Stimulated activated naive B cell treated with anti-CD40 and anti-IgM and Interleukin-4, amounts not matched to agents 10 μg/mL and 1 μg/mL and 100 μg/mL, for 72 hours (primary cell): ENCODE data around the gene MED8.

Source experiments
- ATAC-seq, 2 donors: fragments of 150-1000 bp; cut with Tn5 transposase; replicated peaks; 2 replicates each; pipeline ENCODE4 v1.10.0; 2021; ENCODE audit warnings: moderate library complexity in 1 of 2
- DNase-seq: peaks from one replicate; pipeline ENCODE4 v3.0.0; 2021
- H3K27ac Mint-ChIP-seq: one replicate; pipeline ENCODE4 v1.8.0; 2022; ENCODE audit warnings: mild to moderate bottlenecking, mixed read lengths
- H3K27me3 Mint-ChIP-seq, 2 donors: one replicate each; pipeline ENCODE4 v1.8.0; 2022; ENCODE audit warnings: mixed read lengths in 2 of 2
- H3K36me3 Mint-ChIP-seq, 2 donors: one replicate each; pipeline ENCODE4 v1.8.0; 2022; ENCODE audit warnings: mixed read lengths in 2 of 2, mild to moderate bottlenecking in 1 of 2
- H3K4me1 Mint-ChIP-seq, 2 donors: one replicate each; pipeline ENCODE4 v1.8.0; 2022; ENCODE audit warnings: mixed read lengths in 2 of 2, mild to moderate bottlenecking in 1 of 2
- H3K4me3 Mint-ChIP-seq, 2 donors: one replicate each; pipeline ENCODE4 v1.8.0; 2022; ENCODE audit warnings: mild to moderate bottlenecking in 2 of 2, mixed read lengths in 2 of 2, moderate library complexity in 1 of 2
- H3K9me3 Mint-ChIP-seq, 2 donors: one replicate each; pipeline ENCODE4 v1.8.0; 2022; ENCODE audit warnings: mixed read lengths in 2 of 2, mild to moderate bottlenecking in 1 of 2

Gene MED8

GRCh38 chr1:43366179-43366578 is 23.4 kb downstream of the MED8 start:
- Mint-ChIP-seq H3K36me3 (peaks cover 60 to 67% of the 10 kb centered on the region in 2 donors), H3K27ac (peak overlapping the region; percentile 63), H3K4me1 (peaks cover 33 to 50% of the 10 kb centered on the region in 2 donors), H3K9me3 (no peaks in the 10 kb centered on the region), H3K27me3 (no peaks in the 10 kb centered on the region), H3K4me3 (peak overlapping the region; percentile 86 to 100)
- DNase-seq (no peak), ATAC-seq (no peak)

- peaks cover 61 to 69% of the 10 kb centered on the region in 2 donors for H3K36me3 Mint-ChIP-seq
- H3K9me3 Mint-ChIP-seq: no peaks in the 10 kb centered on the region
- ATAC-seq (no peak), DNase-seq (no peak)
- peak overlapping the region; percentile 63 for H3K27ac Mint-ChIP-seq
- H3K27me3 Mint-ChIP-seq: no peaks in the 10 kb centered on the region
- H3K4me1 Mint-ChIP-seq: peaks cover 31 to 47% of the 10 kb centered on the region in 2 donors
- peak overlapping the region; percentile 86 to 100 for H3K4me3 Mint-ChIP-seq
These were observed 23.9 kb downstream of the MED8 start for GRCh38 chr1:43365678-43366077.

GRCh38 chr1:43363935-43364525 is 25.6 kb downstream of the MED8 start:
- DNase-seq: no peak
- Mint-ChIP-seq H3K9me3 (no peaks in the 10 kb centered on the region), H3K4me1 (peaks cover 38 to 54% of the 10 kb centered on the region in 2 donors), H3K27me3 (no peaks in the 10 kb centered on the region), H3K27ac (peak overlapping the region; percentile 10), H3K4me3 (no peak overlapping the region), H3K36me3 (peaks cover 60 to 75% of the 10 kb centered on the region in 2 donors)
- no peak for ATAC-seq

GRCh38 chr1:43363283-43363934 is 26.2 kb downstream of the MED8 start:
- no peaks in the 10 kb centered on the region for H3K27me3 Mint-ChIP-seq
- no peak for DNase-seq
- H3K9me3 Mint-ChIP-seq: no peaks in the 10 kb centered on the region
- peaks cover 57 to 72% of the 10 kb centered on the region in 2 donors for H3K36me3 Mint-ChIP-seq
- ATAC-seq: no peak
- peak overlapping the region; percentile 11 for H3K27ac Mint-ChIP-seq
- peaks cover 36 to 53% of the 10 kb centered on the region in 2 donors for H3K4me1 Mint-ChIP-seq
- H3K4me3 Mint-ChIP-seq: no peak overlapping the region

GRCh38 chr1:43360616-43361015 is 29.0 kb downstream of the MED8 start:
- no peak overlapping the region for H3K27ac Mint-ChIP-seq
- H3K9me3 Mint-ChIP-seq: no peaks in the 10 kb centered on the region
- H3K4me3 Mint-ChIP-seq: peak overlapping the region; percentile 50 to 61
- DNase-seq (no peak), ATAC-seq (no peak)
- H3K36me3 Mint-ChIP-seq: peaks cover 43 to 60% of the 10 kb centered on the region in 2 donors
- peaks cover 29 to 51% of the 10 kb centered on the region in 2 donors for H3K4me1 Mint-ChIP-seq
- H3K27me3 Mint-ChIP-seq: no peaks in the 10 kb centered on the region

- H3K36me3 Mint-ChIP-seq: peaks cover 35 to 52% of the 10 kb centered on the region in 2 donors
- DNase-seq: no peak
- no peak for ATAC-seq
- no peaks in the 10 kb centered on the region for H3K9me3 Mint-ChIP-seq
- H3K4me3 Mint-ChIP-seq: peak overlapping the region; percentile 90 to 92
- no peaks in the 10 kb centered on the region for H3K27me3 Mint-ChIP-seq
- peaks cover 24 to 42% of the 10 kb centered on the region in 2 donors for H3K4me1 Mint-ChIP-seq
- no peak overlapping the region for H3K27ac Mint-ChIP-seq
These were observed 29.9 kb downstream of the MED8 start for GRCh38 chr1:43359696-43360095.

- peak within 1 kb of the TSS; percentile 90 to 92 for H3K4me3 Mint-ChIP-seq
- DNase-seq: peak; percentile 100
- H3K36me3 Mint-ChIP-seq: peaks cover 31 to 48% of the 10 kb centered on the region in 2 donors
- no peaks in the 10 kb centered on the region for H3K27me3 Mint-ChIP-seq
- ATAC-seq: peak; percentile 97
- H3K4me1 Mint-ChIP-seq: peaks cover 19 to 37% of the 10 kb centered on the region in 2 donors
- peak within 1 kb of the TSS; percentile 96 for H3K27ac Mint-ChIP-seq
- H3K9me3 Mint-ChIP-seq: no peaks in the 10 kb centered on the region
These were observed 30.6 kb downstream of the MED8 start, which contains the start of gene CDC20 for GRCh38 chr1:43358746-43359693. Gene CDC20, plus strand, starts transcription at chr1:43358981. Its CDS starts 235 bp downstream, at chr1:43359216.

- ATAC-seq: peak; percentile 49 to 51
- peaks cover 24 to 41% of the 10 kb centered on the region in 2 donors for H3K36me3 Mint-ChIP-seq
- peak overlapping the region; percentile 90 to 92 for H3K4me3 Mint-ChIP-seq
- DNase-seq: peak; percentile 15
- H3K27me3 Mint-ChIP-seq: no peaks in the 10 kb centered on the region
- H3K4me1 Mint-ChIP-seq: peaks cover 16 to 31% of the 10 kb centered on the region in 2 donors
- H3K27ac Mint-ChIP-seq: peak overlapping the region; percentile 96
- H3K9me3 Mint-ChIP-seq: no peaks in the 10 kb centered on the region
These were observed 31.4 kb downstream of the MED8 start for GRCh38 chr1:43358121-43358745.

- Mint-ChIP-seq H3K36me3 (peaks cover 18 to 33% of the 10 kb centered on the region in 2 donors), H3K9me3 (no peaks in the 10 kb centered on the region), H3K4me1 (peaks cover 18 to 31% of the 10 kb centered on the region in 2 donors), H3K27me3 (no peaks in the 10 kb centered on the region), H3K4me3 (no peak overlapping the region), H3K27ac (no peak overlapping the region)
- ATAC-seq: no peak
- no peak for DNase-seq
These were observed 32.3 kb downstream of the MED8 start for GRCh38 chr1:43357251-43357650.

- Mint-ChIP-seq H3K27me3 (no peaks in the 10 kb centered on the region), H3K4me1 (peaks cover 14 to 28% of the 10 kb centered on the region in 2 donors), H3K9me3 (no peaks in the 10 kb centered on the region), H3K27ac (no peak overlapping the region), H3K4me3 (no peak overlapping the region), H3K36me3 (peaks cover 4 to 11% of the 10 kb centered on the region in 2 donors)
- ATAC-seq (no peak), DNase-seq (no peak)
These were observed 34.7 kb downstream of the MED8 start for GRCh38 chr1:43354936-43355335.

GRCh38 chr1:43354471-43354870 is 35.1 kb downstream of the MED8 start:
- ATAC-seq (no peak), DNase-seq (no peak)
- Mint-ChIP-seq H3K4me1 (peaks cover 14 to 23% of the 10 kb centered on the region in 2 donors), H3K27me3 (no peaks in the 10 kb centered on the region), H3K36me3 (peaks cover 4 to 8% of the 10 kb centered on the region in 2 donors), H3K27ac (no peak overlapping the region), H3K4me3 (no peak overlapping the region), H3K9me3 (no peaks in the 10 kb centered on the region)

- H3K4me1 Mint-ChIP-seq: peaks cover 13 to 16% of the 10 kb centered on the region in 2 donors
- no peak overlapping the region for H3K4me3 Mint-ChIP-seq
- no peaks in the 10 kb centered on the region for H3K9me3 Mint-ChIP-seq
- no peaks in the 10 kb centered on the region for H3K27me3 Mint-ChIP-seq
- no peak for ATAC-seq
- no peak for DNase-seq
- H3K27ac Mint-ChIP-seq: no peak overlapping the region
- peaks cover 4 to 8% of the 10 kb centered on the region in 2 donors for H3K36me3 Mint-ChIP-seq
These were observed 36.7 kb downstream of the MED8 start for GRCh38 chr1:43352881-43353280.

GRCh38 chr1:43352351-43352705 is 37.3 kb downstream of the MED8 start:
- ATAC-seq (no peak), DNase-seq (no peak)
- H3K4me3 Mint-ChIP-seq: no peak overlapping the region
- H3K36me3 Mint-ChIP-seq: peaks cover 4 to 8% of the 10 kb centered on the region in 2 donors
- H3K9me3 Mint-ChIP-seq: no peaks in the 10 kb centered on the region
- H3K27me3 Mint-ChIP-seq: no peaks in the 10 kb centered on the region
- no peak overlapping the region for H3K27ac Mint-ChIP-seq
- peaks cover 11 to 18% of the 10 kb centered on the region in 2 donors for H3K4me1 Mint-ChIP-seq
